ENCODE results near the gene TBC1D16.

TBC1D16 gene

DNA sequence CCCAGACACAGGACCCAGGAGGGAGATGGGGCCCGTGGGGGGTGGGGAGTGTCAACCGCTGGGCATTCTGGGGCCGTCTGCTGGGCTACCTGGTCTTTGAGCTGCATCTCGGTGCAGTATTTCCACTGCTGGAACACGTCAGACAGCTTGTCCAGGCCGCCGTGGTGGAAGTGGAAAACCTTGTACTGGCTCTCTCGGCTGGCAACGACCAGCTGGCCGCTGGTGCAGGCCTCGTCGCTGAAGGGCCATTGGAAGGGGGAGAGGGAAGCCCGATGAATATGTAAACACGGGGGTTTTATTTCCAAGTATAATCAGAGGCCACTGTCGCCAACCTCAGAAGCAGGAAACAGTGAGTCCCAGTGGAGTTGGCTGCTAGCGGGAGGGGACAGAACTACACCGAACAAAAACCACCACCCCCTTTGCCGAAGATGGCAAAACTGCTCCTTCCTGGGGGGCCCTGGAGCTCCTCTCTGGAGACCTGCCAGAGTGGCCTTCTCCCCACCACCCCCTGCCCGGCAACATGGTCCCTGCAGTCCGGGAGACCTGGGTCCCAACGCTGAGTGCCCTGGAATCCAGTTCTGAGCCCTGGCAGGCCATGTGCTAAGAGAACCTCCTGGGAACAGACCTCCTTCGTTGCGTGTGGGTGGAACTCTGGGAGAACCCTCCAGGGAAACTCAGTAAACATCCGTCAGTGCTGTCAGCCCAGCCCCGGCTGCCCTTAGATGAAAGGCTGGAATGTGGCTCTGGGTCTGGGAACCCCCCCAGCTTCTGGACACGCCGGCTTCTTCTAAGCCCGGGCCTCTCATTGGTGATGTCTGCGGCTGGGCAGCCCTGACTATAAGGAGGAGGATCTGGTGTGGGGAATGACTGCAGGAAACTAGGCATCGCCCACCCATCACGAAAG, 84.1 kb downstream of the TBC1D16 start:
- DNase-seq (ENCODE audit: low read depth in 2 of 2), result no peak

DNA sequence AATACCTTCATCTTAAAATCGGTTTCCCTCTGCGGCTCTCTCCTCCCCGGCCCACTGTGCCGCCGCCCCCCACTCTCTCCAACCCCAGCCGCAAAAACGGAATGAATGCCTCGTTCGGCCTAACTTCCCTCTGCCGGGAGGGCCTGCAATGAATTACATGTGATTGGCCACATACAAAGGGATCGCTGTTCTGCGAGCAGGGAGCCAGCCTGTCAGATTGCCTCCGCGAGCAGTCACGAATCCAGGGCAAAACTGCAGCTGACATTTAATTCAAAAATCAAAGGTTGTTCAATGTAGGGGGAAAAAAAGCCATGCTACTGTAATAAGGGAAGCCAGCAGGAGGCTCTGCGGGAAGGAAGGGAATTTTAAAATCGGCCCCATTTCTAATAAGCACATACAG, 84.9 kb downstream of the TBC1D16 start:
- no peak for DNase-seq (ENCODE audit: low read depth in 2 of 2)

DNA sequence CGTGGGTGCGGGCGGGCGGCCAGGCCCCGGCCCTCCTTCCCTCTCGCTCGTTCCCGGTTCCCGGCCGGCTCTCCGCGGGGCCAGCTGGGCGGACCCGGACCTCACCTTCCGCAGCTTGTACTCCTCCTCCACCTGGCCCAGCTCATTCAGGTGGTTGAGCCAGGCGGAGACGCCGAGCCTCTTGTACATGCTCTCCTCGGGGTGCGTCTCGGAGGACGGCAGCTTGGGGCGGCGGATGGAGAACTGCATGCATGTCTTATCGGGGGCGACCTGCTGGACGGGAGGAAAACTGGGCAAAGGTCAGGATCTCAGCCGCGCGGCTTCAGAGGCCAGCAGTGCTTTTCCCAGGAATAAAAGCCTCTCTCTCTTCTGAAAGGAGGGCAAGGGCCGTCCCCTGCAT, 85.4 kb downstream of the TBC1D16 start:
- DNase-seq (ENCODE audit: low read depth in 2 of 2), result no peak

DNA sequence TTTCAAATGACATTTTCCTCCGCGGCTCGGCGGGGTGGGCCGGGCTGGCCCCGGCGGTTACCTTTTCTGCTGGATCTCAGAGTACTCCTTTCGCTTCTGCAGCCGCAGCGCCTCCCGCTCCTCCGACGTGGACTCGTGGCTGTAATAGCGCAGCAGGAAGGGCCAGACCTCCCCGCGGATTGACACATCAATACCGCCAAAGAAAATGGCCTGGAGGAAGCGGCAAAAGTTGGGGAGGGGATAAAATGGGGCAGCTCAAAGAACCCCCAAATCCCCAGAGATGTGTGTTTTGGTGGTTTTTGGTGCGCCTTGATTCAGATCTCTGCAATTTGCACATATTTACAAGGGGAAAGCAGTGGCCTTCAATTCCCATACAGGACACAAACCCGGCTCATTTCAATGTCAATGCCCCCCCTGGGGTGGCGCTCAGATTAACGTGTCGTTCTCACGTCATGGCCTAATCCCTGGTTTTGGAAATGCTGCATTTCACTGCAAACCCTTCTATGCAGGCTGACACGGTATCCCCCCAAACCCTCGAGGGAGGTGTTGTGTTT, 85.9 kb downstream of the TBC1D16 start:
- DNase-seq (ENCODE audit: low read depth in 2 of 2), result no peak

DNA sequence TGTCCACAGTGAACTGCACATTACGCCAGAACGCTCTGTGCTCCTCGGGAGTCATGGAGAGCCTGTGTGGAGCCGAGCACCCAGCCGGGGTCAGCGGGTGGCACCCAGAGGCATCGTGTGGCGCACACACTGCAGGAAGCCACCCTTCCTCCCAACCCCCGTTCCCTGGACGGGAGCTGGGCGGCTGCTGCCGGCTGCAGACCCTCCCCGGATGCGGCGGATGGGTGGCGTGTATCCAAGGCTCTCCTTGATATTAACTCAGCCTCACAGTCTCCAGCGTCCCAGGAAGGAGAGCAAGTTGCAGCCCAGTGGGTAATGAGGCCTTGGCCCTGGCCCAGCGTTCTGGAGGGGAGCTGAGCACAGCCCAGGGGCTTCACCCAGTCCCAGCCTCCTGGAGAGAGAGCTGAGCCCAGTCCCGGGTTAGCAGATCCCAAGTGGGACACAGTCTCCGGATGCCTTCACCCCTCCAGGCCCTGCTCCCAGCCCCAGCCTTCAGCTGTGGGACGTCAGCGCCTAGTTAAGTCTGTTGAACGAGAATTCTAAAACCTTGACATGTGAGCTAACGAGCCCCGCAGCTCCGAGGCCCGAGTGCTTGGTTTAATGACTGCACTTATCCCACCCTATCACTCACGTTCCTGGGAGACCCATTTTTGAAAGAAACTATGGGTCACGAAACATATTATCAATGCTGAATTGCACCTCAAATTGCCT, 86.6 kb downstream of the TBC1D16 start:
- no peak for DNase-seq (ENCODE audit: low read depth in 2 of 2)

DNA sequence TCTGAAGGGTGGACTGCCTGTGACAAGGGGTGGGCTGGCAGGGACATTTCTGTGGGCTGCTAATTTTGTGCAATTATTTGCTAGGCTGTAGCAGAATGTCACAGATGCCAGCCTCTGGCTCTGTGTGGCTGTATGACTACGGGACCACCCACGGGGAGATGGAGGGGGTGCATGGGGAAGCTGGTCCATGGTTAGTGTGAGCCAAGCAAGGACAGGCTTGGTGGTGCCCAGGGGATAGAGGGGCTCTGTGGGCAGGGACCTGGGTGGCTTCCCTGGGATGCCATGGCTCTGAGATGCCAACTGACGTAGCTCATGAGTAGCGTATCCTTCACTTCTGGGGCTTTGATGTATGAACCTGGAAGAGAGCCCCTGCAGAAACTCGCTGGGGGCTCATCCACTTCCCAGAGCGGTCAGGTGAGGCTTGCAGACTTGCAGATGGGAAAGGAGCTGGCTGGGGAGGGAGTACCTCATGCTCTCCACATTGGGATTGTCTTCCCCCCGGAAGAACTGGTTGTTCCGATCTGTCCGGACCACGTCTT, 87.2 kb downstream of the TBC1D16 start:
- no peak for DNase-seq (ENCODE audit: low read depth in 2 of 2)

DNA sequence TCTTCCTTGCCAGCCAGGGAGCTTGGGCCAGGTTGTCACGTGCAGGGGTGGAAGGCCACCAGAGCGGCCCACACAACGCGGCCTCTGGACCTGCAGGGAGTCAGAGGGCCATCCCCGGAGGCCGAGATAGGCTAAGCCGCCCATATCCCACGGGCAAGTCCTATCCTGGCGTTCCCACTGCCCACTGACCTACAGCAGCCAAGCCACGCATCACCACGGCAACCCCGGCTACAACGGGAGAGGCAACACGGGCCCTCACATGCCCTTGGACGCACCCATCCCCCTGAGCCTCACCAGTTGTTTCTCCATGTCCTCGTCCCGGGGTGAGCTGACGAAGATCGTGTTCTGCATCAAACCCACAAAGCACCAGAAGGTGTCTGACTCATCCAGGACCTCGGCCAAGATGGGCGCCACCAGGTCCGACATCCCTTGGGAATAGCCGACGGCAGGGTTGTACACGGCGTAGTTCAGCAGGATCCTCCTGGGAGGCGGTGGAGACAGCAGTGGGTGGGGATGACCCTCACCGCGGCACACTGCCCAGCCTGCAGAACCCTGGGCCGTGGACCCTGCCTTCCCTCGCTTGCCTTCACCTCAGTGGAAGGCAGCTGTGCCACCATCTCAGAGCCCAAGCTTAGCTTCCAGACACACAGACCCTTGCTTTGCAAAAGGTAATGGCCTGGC, 88.2 kb downstream of the TBC1D16 start:
- DNase-seq (ENCODE audit: low read depth in 2 of 2), result no peak

DNA sequence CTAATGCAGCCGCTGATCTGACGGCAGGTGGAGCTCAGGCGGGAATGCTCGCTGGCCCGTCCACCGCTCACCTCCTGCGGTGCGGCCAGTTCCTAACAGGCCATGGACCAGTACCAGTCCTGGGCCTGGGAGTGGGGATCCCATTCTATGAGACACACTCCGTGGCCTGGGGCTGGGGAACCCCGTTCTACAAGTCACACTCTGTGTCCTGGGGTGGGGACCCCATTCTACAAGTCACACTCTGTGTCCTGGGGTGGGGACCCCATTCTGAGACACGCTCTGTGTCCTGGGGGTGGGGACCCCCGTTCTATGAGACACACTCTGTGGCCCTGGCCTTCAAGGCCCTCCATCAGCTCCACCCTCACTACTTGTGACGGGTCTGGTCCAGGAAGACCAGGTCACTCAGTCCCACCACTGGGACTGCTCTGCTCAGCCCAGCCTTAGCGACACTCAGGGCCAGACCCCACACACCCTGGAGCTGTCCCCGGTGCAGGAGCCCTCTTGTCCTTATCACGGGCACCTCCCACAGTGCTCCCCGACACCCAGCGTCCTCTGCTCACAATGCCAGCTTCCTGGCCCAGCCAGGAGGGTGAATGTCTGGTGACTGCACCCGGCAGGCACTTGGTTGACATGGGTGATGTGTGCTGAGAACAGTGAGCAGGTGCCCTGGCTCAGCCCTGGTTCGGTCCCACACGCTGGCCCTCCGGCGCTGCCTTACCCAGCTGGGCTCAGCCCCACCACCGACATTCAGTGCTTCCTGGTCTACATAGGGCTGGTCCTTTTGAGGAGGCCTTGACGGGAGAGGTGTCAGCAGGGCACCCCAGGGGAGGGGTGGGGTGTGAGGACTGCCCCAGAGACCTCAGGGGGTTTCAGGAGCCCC, 89.1 kb downstream of the TBC1D16 start:
- DNase-seq (ENCODE audit: low read depth in 2 of 2), result no peak

DNA sequence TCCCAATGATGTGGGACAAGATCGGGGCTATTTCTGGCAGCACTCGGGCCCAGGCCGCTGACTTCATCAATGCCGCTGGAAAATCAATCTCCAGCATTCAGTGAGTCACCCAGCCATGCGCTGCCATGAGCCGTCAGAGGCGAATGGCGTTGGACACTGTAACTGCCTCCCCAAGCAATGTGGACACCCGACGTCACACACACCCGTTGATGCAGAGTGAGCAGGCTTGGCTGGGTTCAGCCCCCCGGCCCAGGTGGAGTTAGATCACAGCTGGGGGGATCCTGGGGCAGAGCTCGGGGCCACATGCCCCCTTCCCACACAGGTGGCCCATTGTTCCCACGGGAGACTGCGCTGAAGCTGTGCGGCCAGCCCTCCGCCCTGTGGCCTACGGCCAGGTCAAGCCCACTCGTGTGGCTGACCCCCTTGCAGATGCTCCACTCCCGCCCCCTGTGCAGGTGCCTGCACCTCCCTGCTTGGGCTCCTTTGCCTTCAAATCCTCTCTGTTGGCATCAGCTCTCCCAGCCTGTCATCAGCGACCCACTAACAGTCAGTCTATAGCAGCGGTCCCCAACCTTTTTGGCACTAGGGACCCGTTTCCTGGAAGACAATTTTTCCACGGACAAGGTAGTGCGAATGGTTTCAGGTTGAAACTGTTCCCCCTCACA, 89.9 kb downstream of the TBC1D16 start:
- no peak for DNase-seq (ENCODE audit: low read depth in 2 of 2)

DNA sequence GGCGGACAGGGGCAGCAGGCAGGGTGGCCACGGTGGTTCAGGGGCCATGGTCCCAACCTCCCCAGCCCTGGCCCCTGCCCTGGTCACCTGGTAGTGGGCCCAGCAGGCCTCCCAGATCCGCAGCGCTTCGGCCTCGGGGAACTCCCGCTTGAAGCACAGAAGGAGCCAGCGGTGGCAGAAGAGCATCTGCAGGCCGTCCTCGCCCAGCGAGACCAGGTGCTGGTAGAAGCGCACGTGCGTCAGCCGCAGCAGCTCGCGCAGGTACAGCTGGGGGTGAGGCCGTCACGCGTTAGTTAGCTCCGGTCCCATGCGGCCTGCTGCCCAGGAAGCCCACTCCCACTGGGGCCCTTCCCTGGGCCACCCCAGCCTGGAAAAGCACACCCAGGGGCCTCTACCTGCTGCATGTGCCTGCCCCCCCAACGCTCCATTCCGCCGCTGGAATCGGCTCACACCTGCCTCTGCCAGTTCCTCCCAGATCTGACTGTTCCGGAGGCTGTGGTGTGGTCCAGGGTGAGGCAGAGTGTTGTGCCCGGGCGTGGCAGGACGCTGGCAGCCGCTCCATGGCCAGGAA, 90.8 kb downstream of the TBC1D16 start:
- no peak for DNase-seq (ENCODE audit: low read depth in 2 of 2)

DNA sequence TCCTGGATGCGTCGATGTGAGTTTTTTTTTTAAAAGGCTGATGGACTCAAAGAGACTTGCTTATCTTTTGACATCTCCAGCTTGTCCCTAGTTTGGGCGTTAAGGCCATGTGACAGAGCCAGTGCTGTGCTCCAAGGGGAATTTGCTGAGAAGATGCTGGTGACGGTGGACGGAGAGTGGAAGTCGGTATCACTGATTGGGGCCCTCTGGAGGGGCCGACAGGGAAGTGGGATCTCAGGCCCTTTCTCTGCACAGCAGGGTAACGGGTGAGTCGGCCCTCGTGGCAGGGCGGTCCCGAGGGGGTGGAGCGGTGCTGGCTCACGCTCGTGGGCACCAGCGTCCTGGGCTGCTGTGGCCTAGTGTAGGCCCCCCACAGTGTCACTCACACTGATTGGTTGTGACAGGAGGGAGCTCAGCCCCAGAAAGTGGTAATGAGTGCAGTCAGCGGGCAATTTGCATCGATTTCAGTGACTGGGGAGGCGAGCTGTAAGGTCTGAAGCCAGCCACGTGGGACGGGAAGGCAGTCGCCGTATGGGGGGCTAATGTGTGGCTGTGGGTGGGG, 91.3 kb downstream of the TBC1D16 start:
- DNase-seq (ENCODE audit: low read depth in 2 of 2), result no peak

DNA sequence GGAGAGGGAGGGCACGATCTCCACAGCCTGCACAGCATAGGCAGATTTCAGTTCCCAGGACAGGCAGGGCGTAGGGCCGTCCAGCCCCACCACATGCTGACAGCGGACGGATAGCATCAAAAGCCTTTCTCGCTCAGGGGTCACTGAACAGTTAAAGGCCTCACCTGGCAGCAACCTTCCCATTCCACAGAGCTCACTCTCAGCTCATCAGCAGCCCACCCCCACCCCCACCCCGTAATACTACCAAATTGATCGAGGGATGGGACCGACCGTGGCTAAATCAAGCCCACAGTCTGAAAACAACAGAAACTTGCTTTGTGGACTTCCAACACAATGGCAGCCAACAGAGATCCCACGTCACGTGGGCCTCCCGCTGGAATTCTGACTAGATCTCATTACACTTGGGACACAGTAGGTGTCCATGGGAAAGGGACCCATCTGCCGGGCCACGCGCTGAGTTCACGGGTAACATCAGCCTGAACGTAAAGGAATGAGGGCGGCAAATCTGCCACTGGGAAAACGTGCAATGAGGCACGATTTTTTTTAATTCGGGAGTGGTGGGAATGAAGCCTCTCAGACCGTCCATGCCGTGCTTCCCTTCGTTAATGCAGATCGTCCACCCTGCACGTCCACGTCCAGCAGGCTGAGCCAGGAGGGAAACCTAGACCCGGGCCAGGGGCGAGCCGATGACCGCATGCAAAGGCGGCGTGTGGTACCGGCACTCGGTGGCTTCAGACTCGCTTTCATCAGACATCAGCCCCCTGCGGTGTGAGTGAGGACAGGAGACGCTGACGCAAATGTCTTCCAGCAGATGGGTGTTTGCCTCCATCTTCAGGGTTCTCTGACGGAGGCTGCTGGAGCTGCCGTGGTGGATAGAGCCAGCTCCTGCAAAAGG, 92.1 kb downstream of the TBC1D16 start:
- DNase-seq (ENCODE audit: low read depth in 2 of 2), result no peak

DNA sequence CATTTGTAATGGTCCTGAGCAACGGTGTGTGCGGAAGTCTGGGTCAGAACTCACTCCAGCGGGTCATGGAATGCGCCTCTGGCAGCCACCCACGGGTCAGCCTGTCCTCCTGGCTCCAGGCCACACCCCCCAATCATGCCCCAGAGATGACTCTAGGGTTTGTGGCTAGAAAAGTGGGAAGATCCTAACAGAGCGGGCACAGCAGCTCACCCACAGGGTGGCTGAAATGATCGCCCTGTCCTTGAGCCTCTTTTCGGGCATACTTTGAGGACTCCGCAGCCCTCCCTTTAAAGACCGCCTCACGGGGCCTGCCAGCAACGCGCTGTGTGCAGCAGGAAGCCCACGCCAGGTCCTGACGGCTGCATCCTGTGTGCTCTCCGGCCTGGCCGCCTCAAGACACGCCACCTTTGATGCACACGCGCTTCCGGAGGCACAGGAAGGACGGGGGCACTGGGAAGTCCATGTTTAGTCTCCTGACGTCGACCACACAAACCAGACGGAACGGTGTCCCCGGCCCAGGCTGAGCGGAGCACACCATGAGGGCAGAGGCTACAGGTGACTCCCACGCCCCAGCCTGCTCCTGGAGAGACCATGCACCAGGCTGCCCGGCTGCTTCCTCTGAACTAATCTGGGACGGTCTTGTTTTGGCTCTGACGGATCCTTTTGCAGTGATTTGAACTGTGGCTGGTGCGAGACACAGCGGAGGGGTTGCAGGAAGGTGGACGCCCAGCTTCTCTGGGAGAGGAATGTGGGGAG, 92.9 kb downstream of the TBC1D16 start:
- DNase-seq (ENCODE audit: low read depth in 2 of 2), result no peak

DNA sequence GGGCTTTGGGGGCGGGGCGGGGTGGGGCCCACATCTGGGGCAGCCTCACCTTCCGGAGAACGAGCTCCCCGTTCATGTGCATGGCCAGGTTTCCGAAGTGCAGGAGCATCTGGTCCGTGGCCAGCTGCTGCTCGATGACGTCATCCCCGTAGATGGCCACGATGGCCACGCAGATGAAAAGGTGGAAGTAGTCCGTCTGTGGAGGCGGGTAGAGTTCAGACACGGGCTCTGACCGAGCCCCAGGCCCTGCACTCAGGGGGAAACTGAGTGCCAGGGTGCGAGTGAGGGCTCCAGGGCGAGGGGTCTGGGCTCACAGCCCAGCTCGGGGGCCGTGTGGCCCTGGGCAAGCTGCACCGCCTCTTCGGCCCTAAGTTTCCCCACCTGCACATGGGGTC, 93.7 kb downstream of the TBC1D16 start:
- DNase-seq (ENCODE audit: low read depth in 2 of 2), result no peak

DNA sequence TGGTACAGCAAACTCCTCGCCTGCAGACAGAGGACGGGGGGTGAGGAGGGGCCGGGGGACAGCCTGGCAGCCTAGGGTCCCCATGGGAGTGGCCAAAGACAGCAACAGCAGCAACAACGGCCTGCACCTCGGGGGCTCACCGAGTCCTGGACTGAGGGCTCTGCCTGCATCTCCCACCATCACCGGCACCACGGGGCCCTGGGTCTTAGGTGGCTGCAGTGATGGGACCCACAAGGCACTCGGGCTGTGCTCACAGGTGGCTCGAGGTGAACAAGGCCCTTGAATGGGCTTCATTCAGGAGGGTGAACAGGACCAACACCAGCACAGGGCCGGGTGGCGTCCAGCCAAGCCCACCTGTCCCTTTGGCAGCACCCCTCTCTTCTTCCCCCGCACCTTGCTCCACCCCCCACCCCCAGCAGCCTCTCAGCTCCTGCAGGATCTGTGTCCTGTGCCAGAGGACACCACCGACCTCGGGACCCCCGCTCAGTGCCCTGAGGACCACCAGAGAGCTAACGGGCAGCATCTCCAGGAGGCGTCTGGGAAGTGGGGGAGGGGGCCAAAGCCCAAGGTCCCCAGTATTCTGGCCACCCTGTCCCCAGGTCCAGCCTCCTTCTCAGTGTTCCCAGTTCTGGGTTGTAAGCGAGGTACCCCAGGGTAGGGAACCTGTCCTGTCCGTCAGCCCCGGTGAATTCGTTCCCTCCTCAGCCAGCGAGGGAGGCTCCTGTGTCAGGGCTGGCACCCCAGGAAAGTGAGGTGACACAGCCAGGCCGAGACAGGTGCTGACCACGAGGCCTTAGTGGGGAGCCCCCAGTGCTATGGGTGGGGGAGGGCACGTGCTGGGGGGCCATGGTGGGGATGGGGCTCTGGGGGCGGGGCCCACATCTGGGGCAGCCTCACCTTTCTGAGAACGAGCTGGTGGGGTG, 94.3 kb downstream of the TBC1D16 start:
- DNase-seq (ENCODE audit: low read depth in 2 of 2), result no peak

DNA sequence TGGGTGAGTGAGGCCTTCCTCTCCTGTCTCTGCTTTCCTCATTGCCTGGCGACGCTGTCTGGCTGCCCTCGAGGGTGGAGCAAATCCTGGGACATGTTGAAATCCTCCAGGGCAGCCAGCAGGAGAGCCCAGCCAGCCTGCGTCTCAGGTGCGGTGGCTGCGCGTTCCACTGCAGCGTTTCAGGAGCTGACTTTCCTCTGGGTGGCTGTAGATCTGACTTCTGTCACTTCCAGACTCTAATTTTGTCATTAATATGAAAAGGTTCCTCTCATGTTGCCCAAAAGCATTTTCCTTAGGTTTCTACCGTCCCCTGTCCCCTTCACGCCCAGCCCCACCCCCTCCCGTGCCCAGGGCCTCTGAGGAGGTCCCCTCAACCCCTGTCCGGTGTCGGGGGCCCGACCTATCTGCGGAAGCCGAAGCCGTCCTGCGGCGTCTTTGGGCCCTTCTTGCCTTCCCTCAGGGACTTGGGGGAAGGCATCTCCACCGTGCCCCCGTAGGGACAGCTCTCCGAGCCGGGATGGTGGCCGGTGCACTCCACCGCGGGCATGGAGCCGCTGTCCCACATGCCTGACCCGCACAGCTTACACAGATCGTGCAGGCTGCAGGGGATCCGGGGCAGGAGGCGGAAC, 95.1 kb downstream of the TBC1D16 start:
- DNase-seq (ENCODE audit: low read depth in 2 of 2), result no peak

All from stimulated activated CD4-positive, alpha-beta T cell treated with anti-CD3 and anti-CD28 coated beads, Interleukin-4, amount 100 ng/mL, for 48 hours (primary cell).